ENCODE measurements around the gene CIAO2A.

CIAO2A gene

GRCh38 chr15:64093627-64094417 lies at the start of gene CIAO2A:
TSS of gene CIAO2A (minus strand) at chr15:64093838. CDS start at chr15:64093768, 70 bp downstream.
- TF ChIP-seq, protein P1, sequence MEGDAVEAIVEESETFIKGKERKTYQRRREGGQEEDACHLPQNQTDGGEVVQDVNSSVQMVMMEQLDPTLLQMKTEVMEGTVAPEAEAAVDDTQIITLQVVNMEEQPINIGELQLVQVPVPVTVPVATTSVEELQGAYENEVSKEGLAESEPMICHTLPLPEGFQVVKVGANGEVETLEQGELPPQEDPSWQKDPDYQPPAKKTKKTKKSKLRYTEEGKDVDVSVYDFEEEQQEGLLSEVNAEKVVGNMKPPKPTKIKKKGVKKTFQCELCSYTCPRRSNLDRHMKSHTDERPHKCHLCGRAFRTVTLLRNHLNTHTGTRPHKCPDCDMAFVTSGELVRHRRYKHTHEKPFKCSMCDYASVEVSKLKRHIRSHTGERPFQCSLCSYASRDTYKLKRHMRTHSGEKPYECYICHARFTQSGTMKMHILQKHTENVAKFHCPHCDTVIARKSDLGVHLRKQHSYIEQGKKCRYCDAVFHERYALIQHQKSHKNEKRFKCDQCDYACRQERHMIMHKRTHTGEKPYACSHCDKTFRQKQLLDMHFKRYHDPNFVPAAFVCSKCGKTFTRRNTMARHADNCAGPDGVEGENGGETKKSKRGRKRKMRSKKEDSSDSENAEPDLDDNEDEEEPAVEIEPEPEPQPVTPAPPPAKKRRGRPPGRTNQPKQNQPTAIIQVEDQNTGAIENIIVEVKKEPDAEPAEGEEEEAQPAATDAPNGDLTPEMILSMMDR (conservative IDR thresholded peaks at IDR 0.05), result no peak
- 0 out of 2 replicates have a peak, but pooled peaks have one; percentile 19 for TF ChIP-seq ZFX (IDR thresholded peaks at IDR 0.05)
- H3K27ac ChIP-seq, result peak within 1 kb of the TSS; percentile 86

GRCh38 chr15:64143276-64143675 lies 49.6 kb upstream of the CIAO2A start:
- H3K27ac ChIP-seq, result no peak overlapping the region
- TF ChIP-seq, protein P1 (conservative IDR thresholded peaks at IDR 0.05), result no peak
- no peak for TF ChIP-seq ZFX (IDR thresholded peaks at IDR 0.05)

- H3K27ac ChIP-seq, result no peak overlapping the region
- TF ChIP-seq, protein P1 (conservative IDR thresholded peaks at IDR 0.05), result no peak
- TF ChIP-seq ZFX (IDR thresholded peaks at IDR 0.05), result no peak
These were observed 48.3 kb upstream of the CIAO2A start for GRCh38 chr15:64141798-64142512.

DNA sequence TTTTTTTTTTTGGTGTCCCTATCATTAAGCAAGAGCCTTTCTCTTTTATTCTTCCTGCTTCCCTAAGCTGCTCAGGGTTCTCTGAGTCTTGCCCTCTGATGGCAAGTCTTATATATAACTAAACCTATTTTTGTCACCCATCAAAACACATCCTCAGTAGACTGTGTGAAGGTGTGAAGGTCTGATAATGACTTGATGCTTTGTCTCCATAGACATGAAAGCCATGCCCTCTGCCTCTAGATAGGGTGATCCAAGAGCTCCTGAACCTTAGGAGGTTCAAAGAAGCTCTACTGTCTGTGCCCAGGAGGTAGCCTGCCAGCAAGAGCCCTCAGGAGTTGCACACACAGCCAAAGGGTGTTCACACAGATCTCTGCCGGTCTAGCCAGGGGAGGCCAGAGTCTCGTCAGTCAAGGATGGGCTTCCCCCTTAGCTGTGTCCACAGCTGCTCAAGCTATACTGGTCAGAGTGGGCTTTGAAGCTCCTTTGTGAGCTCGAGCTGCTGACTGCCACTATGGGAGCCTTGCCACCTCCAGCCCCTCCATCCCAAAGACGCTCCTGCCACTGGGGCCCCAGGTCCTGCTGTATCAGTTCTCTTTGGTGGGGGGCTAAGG lies 44.8 kb upstream of the CIAO2A start:
- H3K27ac ChIP-seq, result no peak overlapping the region
- TF ChIP-seq, protein P1 (conservative IDR thresholded peaks at IDR 0.05), result no peak
- no peak for TF ChIP-seq ZFX (IDR thresholded peaks at IDR 0.05)

GRCh38 chr15:64137226-64137833 lies 43.7 kb upstream of the CIAO2A start:
- TF ChIP-seq, protein P1 (conservative IDR thresholded peaks at IDR 0.05), result no peak
- no peak for TF ChIP-seq ZFX (IDR thresholded peaks at IDR 0.05)
- H3K27ac ChIP-seq, result no peak overlapping the region

GRCh38 chr15:64136347-64136746 lies 42.7 kb upstream of the CIAO2A start:
- H3K27ac ChIP-seq, result no peak overlapping the region
- TF ChIP-seq ZFX (IDR thresholded peaks at IDR 0.05), result no peak
- TF ChIP-seq, protein P1 (conservative IDR thresholded peaks at IDR 0.05), result no peak

Measured in C4-2B (cell line).